ENCODE measurements around the gene CNKSR3. TPM values are rescaled to one million over a fixed set of nuclear protein-coding genes. Genes with fewer than 3 reads are reported as not detected.

The CNKSR3 gene
- total RNA-seq, 1 experiment from 2014 or later = 19.4 TPM

- peak; percentile 97 for DNase-seq (ENCODE audit: low read depth)
These were observed 53.3 kb downstream of the CNKSR3 start for GRCh38 chr6:154457046-154457713.

- no peak for DNase-seq (ENCODE audit: low read depth)
These were observed 57.2 kb downstream of the CNKSR3 start for GRCh38 chr6:154453329-154453728.

GRCh38 chr6:154450498-154450897, 60.0 kb downstream of the CNKSR3 start:
- no peak for DNase-seq (ENCODE audit: low read depth)

DNA sequence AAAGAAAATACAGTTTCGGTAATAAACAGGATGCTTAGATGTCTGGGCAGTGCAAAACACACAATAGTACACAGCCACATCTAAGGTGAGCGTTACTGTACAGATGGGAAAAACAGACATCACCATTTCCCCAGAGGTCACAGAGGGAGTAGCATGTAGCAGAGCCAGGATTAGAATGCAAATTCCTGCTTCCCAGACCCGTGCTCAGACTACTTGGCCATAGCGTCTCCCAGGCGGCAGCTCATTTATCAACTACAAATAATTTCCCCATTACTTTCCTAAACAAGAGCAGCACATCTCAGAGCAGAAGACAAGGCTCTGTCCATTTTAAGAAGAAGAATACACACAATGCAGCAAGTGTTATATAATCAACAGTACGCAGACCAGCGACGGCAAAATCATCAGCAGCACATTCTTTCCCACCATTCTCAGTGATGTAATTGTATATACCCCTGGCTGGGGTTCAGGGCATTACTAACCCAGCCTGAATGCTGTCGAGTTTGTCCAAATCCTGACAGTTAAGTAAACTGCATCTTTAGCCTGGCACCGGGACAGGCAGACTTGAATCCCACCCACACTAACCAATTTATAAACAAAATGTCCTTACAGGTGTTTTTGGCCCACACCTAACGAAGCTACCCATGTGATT, 61.9 kb downstream of the CNKSR3 start:
- DNase-seq (ENCODE audit: low read depth) = peak; percentile 91

GRCh38 chr6:154447954-154448353, 62.5 kb downstream of the CNKSR3 start:
- peak; percentile 70 for DNase-seq (ENCODE audit: low read depth)

DNA sequence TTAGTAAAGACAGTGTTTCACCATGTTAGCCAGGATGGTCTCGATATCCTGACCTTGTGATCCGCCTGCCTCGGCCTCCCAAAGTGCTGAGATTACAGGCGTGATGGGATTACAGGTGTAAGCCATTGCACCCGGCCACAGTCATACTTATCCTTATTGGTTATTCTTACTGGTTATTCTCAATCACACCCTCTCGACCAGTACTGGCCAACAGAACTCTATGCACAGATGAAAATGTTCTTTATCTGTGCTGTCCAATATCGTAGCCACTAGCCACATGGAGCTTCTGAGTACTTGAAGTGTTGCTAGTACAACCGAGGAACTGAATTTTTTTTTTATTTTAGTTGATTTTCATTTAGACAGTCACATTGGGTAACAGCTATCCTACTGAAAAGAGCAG, 63.5 kb downstream of the CNKSR3 start:
- DNase-seq (ENCODE audit: low read depth) = no peak

DNA sequence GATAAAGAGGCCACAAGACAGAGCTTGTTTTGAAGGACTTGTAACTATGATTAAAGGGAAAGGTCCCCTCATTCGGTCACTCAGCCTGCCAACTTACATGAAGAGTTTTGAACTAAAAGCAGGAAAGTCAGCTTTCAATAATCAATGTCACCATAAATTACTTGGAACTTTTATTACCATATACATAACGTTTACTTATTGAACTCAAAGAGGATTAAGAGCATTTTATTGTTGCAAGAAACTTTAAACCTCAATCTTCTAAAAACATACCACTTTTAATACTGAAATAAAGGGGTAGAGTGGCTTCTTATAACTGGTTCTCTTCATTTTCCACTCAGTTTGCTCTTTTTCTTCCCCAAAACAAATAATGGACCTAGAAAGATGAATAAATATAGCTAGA, 65.1 kb downstream of the CNKSR3 start:
- DNase-seq (ENCODE audit: low read depth) = no peak

DNA sequence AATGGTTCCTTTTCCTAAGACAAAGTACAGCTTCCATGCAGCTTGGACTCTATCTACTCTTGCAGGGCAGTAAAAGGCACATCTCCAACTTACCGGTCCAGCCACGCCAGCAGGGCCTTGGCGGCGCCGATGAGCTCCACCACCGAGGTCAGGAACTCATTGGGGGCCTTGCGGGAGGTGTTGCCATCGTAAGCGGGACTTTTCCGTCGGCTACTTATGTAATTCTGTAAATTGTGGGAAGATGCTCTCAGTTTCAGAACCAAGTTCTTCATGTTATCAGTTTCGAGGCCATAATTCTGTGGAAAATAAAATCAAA, 68.5 kb downstream of the CNKSR3 start:
- no peak for DNase-seq (ENCODE audit: low read depth)

GRCh38 chr6:154440422-154441043, 70.0 kb downstream of the CNKSR3 start:
- peak; percentile 36 for DNase-seq (ENCODE audit: low read depth)

DNA sequence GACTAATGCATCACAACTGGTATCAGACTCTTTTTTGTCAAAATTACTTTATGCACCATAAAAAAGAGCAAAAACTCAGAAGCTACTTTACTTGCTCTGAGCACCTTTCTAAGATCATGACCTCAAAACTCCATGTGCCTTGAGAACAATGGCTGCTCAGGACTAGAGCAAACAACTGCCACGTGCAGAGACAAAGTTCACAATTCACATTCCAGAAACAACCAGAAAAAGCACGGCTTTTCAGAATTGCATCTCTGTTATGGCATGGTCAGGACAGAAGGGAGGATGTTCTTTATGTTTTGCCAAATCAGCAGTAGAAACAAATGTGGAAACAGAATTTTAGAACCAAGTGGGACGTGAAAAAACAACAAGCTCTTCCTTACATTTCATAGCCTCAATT, 70.5 kb downstream of the CNKSR3 start:
- DNase-seq (ENCODE audit: low read depth) = no peak

GRCh38 chr6:154438882-154439415, 71.5 kb downstream of the CNKSR3 start:
- DNase-seq (ENCODE audit: low read depth) = no peak

GRCh38 chr6:154435400-154435945, 75.0 kb downstream of the CNKSR3 start:
- no peak for DNase-seq (ENCODE audit: low read depth)

DNA sequence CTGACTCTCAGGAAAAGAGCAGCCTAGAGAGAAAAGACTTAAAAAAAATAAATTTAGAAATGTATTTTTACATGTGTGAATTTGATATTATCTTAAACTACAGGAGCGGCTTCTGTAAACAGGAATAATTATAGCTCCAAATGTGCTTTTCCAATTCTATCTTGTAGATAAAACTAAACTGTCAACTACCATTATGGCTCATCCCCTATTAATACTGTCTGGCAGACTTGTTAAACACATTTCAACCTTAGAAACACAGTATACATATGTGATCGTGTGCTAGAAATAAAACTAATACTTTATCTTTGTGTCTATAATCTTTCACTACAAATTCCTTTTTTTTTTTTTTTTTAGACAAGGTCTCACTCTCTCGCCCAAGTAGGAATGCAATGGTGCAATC, 75.8 kb downstream of the CNKSR3 start:
- no peak for DNase-seq (ENCODE audit: low read depth)

DNA sequence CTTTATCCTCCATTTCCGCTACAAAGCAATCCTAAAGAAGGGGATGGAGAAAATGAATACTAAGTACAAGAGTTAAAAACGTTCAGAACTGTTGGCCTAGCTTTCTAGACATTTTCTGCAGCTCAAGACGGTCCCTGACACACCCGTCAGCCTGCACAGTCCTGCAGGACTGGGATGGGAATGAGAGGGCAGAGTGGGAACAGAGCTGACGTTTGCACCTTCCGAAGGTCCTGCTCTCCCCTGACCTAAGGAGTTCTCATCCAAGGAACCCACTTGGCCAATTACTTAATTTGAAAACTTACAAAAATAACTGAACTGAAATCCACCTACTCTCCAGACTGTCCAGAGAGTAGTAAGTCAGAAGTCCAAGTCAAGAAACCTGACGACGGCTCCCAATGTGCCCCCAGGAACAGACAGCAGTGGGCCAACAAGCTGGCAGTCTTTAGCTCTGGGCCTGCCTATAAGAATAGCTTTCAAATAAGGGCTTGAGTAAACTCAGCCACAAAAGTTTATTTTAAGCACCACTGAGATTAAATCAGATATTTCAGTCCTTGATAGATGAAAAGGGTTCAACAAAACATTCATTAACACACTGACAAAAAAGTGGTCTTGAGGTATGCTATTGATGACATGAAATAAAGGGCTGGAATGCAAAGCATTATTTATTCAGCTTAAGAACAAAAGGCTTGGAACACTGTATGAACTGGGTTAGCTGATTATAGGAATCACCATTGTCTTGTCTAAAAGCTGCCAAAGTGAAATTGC, 76.8 kb downstream of the CNKSR3 start:
- DNase-seq (ENCODE audit: low read depth) = peak; percentile 13

- peak; percentile 35 for DNase-seq (ENCODE audit: low read depth)
These were observed 77.7 kb downstream of the CNKSR3 start for GRCh38 chr6:154432533-154433476.

DNA sequence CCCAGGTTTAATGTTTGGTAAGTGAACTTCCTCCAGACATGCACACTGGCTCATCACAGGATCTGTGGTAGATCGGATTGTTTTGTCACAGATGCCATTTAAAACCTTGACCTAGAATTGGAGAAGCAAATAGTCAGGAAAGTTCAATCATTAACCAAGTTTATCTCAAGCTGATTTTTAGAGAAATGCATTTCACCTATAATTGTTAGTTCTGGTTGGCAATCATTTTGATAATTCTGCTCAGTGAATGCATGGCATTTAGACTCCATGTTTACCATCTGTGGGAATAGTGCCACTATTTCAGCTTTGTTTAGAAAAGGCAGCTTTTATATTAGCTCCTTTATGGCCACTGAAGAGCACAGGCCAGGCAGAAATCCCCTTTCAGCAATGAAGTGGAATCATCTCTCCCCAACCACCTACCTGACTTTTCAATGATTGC, 80.0 kb downstream of the CNKSR3 start:
- DNase-seq (ENCODE audit: low read depth) = no peak

GRCh38 chr6:154429711-154430110, 80.8 kb downstream of the CNKSR3 start:
- DNase-seq (ENCODE audit: low read depth) = no peak

DNA sequence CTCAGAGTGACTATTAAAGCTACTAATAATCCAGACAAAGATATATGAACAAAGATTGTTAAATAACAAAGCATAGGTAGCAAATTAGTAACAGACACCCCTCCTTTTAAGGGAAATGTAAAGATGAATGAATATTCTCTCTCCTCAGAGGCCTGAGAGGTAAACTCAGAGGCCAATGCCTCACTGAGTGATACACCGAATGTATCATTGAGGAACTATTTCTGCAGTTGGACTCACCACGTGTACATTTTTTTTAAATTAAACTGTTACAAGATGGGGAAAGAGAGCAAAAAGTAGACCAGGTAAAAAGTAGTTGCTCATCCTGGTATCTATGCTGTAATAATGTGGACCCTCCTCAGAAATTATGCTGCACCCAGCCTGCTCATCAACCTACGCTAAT, 81.6 kb downstream of the CNKSR3 start:
- no peak for DNase-seq (ENCODE audit: low read depth)

DNA sequence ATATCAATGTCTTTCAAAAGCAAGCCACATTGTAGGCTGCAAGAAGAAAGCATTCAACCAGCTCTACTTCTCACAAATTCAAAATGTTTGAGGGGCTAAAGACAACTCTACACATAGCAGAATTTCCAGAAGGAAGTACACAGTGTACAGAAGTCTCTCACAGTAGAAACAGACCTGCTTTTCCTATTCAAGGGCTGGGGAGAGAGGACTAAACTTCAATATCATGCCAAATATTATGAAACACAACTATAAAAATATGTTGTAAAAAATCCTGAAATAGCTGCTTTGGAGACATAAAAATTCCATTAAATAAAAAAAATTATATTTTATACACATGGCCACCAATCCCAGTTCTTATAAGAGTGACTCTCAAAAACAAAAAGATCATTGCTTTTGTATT, 83.0 kb downstream of the CNKSR3 start:
- DNase-seq (ENCODE audit: low read depth) = no peak

- no peak for DNase-seq (ENCODE audit: low read depth)
These were observed 83.5 kb downstream of the CNKSR3 start for GRCh38 chr6:154426997-154427396.

- no peak for DNase-seq (ENCODE audit: low read depth)
These were observed 85.5 kb downstream of the CNKSR3 start for GRCh38 chr6:154425034-154425433.

Measured in M059J (cell line).